H9 (cell line): ENCODE data around the gene SSNA1. TPM values are rescaled to one million over a fixed set of nuclear protein-coding genes. Genes with fewer than 3 reads are reported as not detected.

Source experiments
- DNase-seq: peaks from one replicate; pipeline ENCODE4 v3.0.0-alpha.2; 2017
- H2AFZ ChIP-seq: one replicate; pipeline ENCODE4 v1.6.1; 2013; ENCODE audit warnings: mild to moderate bottlenecking, low read length, control low read depth, moderate library complexity
- H2AK5ac ChIP-seq: 2 replicates; pipeline ENCODE4 v1.6.1; 2013; ENCODE audit warnings: low read length, control low read depth, mixed read lengths; ENCODE audit not compliant: insufficient read length
- H2BK120ac ChIP-seq: one replicate; pipeline ENCODE4 v1.6.1; 2013; ENCODE audit warnings: low read depth, mild to moderate bottlenecking, low read length, control low read depth, inconsistent platforms; ENCODE audit not compliant: poor library complexity, severe bottlenecking
- H2BK12ac ChIP-seq: 2 replicates; pipeline ENCODE4 v1.6.1; 2013; ENCODE audit warnings: low read length, control low read depth, mixed read lengths, low read depth; ENCODE audit not compliant: insufficient read length
- H2BK15ac ChIP-seq: 2 replicates; pipeline ENCODE4 v1.6.1; 2013; ENCODE audit warnings: low read depth, low read length, control low read depth
- H2BK20ac ChIP-seq: one replicate; pipeline ENCODE4 v1.6.1; 2013; ENCODE audit warnings: low read depth, mild to moderate bottlenecking, low read length, control low read depth, inconsistent platforms; ENCODE audit not compliant: poor library complexity, severe bottlenecking
- H2BK5ac ChIP-seq: 2 replicates; pipeline ENCODE4 v1.6.1; 2013; ENCODE audit warnings: low read length, control low read depth, mixed read lengths; ENCODE audit not compliant: insufficient read length
- H3K14ac ChIP-seq: 2 replicates; pipeline ENCODE4 v1.6.1; 2013; ENCODE audit warnings: low read length, control low read depth; ENCODE audit not compliant: insufficient read depth
- H3K18ac ChIP-seq: 2 replicates; pipeline ENCODE4 v1.6.1; 2013; ENCODE audit warnings: low read depth, mild to moderate bottlenecking, mixed read lengths, low read length, control low read depth; ENCODE audit not compliant: insufficient read length
- H3K23ac ChIP-seq: 2 replicates; pipeline ENCODE4 v1.6.1; 2013; ENCODE audit warnings: low read length, control low read depth, mixed read lengths, low read depth; ENCODE audit not compliant: insufficient read length
- H3K23me2 ChIP-seq: 2 replicates; pipeline ENCODE4 v1.6.1; 2013; ENCODE audit warnings: low read depth, mild to moderate bottlenecking, mixed read lengths, low read length, control low read depth; ENCODE audit not compliant: insufficient read length, poor library complexity, severe bottlenecking
- H3K27ac ChIP-seq: 2 replicates; pipeline ENCODE4 v1.5.1; 2013; ENCODE audit warnings: low read length, control low read depth, mixed read lengths, low read depth; ENCODE audit not compliant: insufficient read length
- H3K27me3 ChIP-seq: 2 replicates; pipeline ENCODE4 v1.6.1; 2013; ENCODE audit warnings: low read length, control low read depth, inconsistent platforms; ENCODE audit not compliant: insufficient read depth
- H3K4ac ChIP-seq: 2 replicates; pipeline ENCODE4 v1.6.1; 2013; ENCODE audit warnings: low read depth, mild to moderate bottlenecking, control low read depth, inconsistent platforms, low read length, moderate library complexity
- H3K4me1 ChIP-seq: 2 replicates; pipeline ENCODE4 v1.6.1; 2013; ENCODE audit warnings: low read length, control low read depth, inconsistent platforms; ENCODE audit not compliant: insufficient read depth
- H3K4me2 ChIP-seq: 2 replicates; pipeline ENCODE4 v1.6.1; 2013; ENCODE audit warnings: low read length, control low read depth, mixed read lengths; ENCODE audit not compliant: insufficient read length, insufficient read depth
- H3K56ac ChIP-seq: 2 replicates; pipeline ENCODE4 v1.6.1; 2013; ENCODE audit warnings: low read depth, mild to moderate bottlenecking, mixed read lengths, low read length, control low read depth; ENCODE audit not compliant: insufficient read length
- H3K79me1 ChIP-seq: 2 replicates; pipeline ENCODE4 v1.6.1; 2013; ENCODE audit warnings: low read depth, mild to moderate bottlenecking, moderate library complexity, low read length, control low read depth, inconsistent platforms; ENCODE audit not compliant: insufficient read depth, poor library complexity, severe bottlenecking
- H3K79me2 ChIP-seq: 2 replicates; pipeline ENCODE4 v1.6.1; 2013; ENCODE audit warnings: low read length, control low read depth, inconsistent platforms; ENCODE audit not compliant: insufficient read depth
- H3K9ac ChIP-seq: 2 replicates; pipeline ENCODE4 v1.6.1; 2013; ENCODE audit warnings: low read length, control low read depth, mixed read lengths; ENCODE audit not compliant: insufficient read length; ENCODE audit errors: extremely low read depth
- H3K9me3 ChIP-seq: one replicate; pipeline ENCODE4 v1.6.1; 2013; ENCODE audit warnings: low read depth, low read length, inconsistent platforms; ENCODE audit not compliant: control insufficient read depth
- H3T11ph ChIP-seq: one replicate; pipeline ENCODE4 v1.6.1; 2013; ENCODE audit warnings: mild to moderate bottlenecking, low read length, control low read depth, inconsistent platforms
- H4K20me1 ChIP-seq: one replicate; pipeline ENCODE4 v1.6.1; 2013; ENCODE audit not compliant: control insufficient read depth, insufficient read length, insufficient read depth
- H4K5ac ChIP-seq: 2 replicates; pipeline ENCODE4 v1.6.1; 2013; ENCODE audit warnings: low read depth, mild to moderate bottlenecking, mixed read lengths, low read length, control low read depth; ENCODE audit not compliant: insufficient read length
- H4K8ac ChIP-seq: replicated peaks from 2 replicates; pipeline ENCODE4 v1.6.1; 2013; ENCODE audit warnings: low read length, control low read depth, mixed read lengths, low read depth; ENCODE audit not compliant: insufficient read length
- H4K91ac ChIP-seq: 2 replicates; pipeline ENCODE4 v1.6.1; 2013; ENCODE audit warnings: low read depth, mild to moderate bottlenecking, moderate library complexity, mixed read lengths, low read length, control low read depth; ENCODE audit not compliant: insufficient read length
- H3K27ac Mint-ChIP-seq, 3 experiments: 2 replicates in 2 of 3; 3 replicates in 1 of 3; pipeline ENCODE4 v1.8.0; 2020 to 2021; ENCODE audit warnings: mixed read lengths in 3 of 3, mild to moderate bottlenecking in 1 of 3, moderate library complexity in 1 of 3
- H3K27me3 Mint-ChIP-seq: 2 replicates; pipeline ENCODE4 v1.8.0; 2021; ENCODE audit warnings: low read depth, mild to moderate bottlenecking, moderate library complexity, mixed read lengths
- H3K36me3 Mint-ChIP-seq, 3 experiments: 2 replicates in 2 of 3; 3 replicates in 1 of 3; pipeline ENCODE4 v1.8.0; 2020 to 2021; ENCODE audit warnings: low read depth in 3 of 3, mixed read lengths in 3 of 3; ENCODE audit not compliant: insufficient read depth in 1 of 3
- H3K4me1 Mint-ChIP-seq, 2 experiments: 2 replicates each; pipeline ENCODE4 v1.8.0; 2020; ENCODE audit warnings: mixed read lengths in 2 of 2
- H3K4me3 Mint-ChIP-seq, 2 experiments: 2 replicates in 1 of 2; 3 replicates in 1 of 2; pipeline ENCODE4 v1.8.0; 2020 to 2021; ENCODE audit warnings: mild to moderate bottlenecking in 2 of 2, mixed read lengths in 2 of 2, moderate library complexity in 1 of 2
- H3K9me3 Mint-ChIP-seq, 2 experiments: 2 replicates in 1 of 2; 3 replicates in 1 of 2; pipeline ENCODE4 v1.8.0; 2020; ENCODE audit warnings: mild to moderate bottlenecking in 2 of 2, mixed read lengths in 2 of 2, moderate library complexity in 1 of 2
- CTCF ChIP-seq: fragments of 200-600 bp; sonication (generic); conservative IDR thresholded peaks from 3 replicates; pipeline ENCODE4 v1.8.0; 2021; ENCODE audit warnings: antibody characterized with exemption, mild to moderate bottlenecking
- WGBS: extraction: QIAGEN DNeasy Blood & Tissue Kit; methylation state at CpG from one replicate; pipeline ENCODE4 v1.1.7; 2013; ENCODE audit warnings: missing lambda C conversion rate, low lambda C conversion rate, mixed read lengths; ENCODE audit not compliant: insufficient read length; ENCODE audit errors: extremely low coverage; 5-methylcytosine and 5-hydroxymethylcytosine counted together
- total RNA-seq: library from RNA; stranded (reverse); gene quantifications from 2 replicates; pipeline ENCODE4 v1.2.1, GENCODE V29; 2021

Gene SSNA1
- total RNA-seq, 1 experiment from 2014 or later, result 69.2 TPM

- Histone ChIP-seq H4K91ac (no peak overlapping the region), H3K9ac (no peak overlapping the region), H4K8ac (no peak overlapping the region), H2BK15ac (no peak overlapping the region), H3K79me1 (no peaks in the 10 kb centered on the region), H4K5ac (no peak overlapping the region), H3K4ac (no peak overlapping the region), H3K14ac (no peak overlapping the region; the same call in 1 of the 2 replicates), H3K9me3 (no peaks in the 10 kb centered on the region), H2BK120ac (no peak overlapping the region), H2BK5ac (no peak overlapping the region), H3K79me2 (no peaks in the 10 kb centered on the region), H2AFZ (no peak overlapping the region), H3K56ac (no peak overlapping the region), H3K4me1 (peaks cover 3% of the 10 kb centered on the region; the same call in 1 of the 2 replicates), H3K23ac (no peak overlapping the region), H3K27ac (no peak overlapping the region), H3K27me3 (no peaks in the 10 kb centered on the region), H3T11ph (no peak overlapping the region), H2BK12ac (no peak overlapping the region), H3K4me2 (no peak overlapping the region), H3K23me2 (no peaks in the 10 kb centered on the region), H2BK20ac (no peak overlapping the region), H2AK5ac (no peak overlapping the region), H3K18ac (no peak overlapping the region), H4K20me1 (no peaks in the 10 kb centered on the region)
- WGBS, result no CpG with 5 or more reads among the region's 40 CpGs
- Mint-ChIP-seq H3K9me3 (no peaks in the 10 kb centered on the region), H3K27ac (no peak overlapping the region; a peak in 1 of 7 replicates), H3K36me3 (peaks cover 0 to 5% (median 0%) of the 10 kb centered on the region in 3 experiments; a peak in 3 of 7 replicates), H3K27me3 (peaks cover 7% of the 10 kb centered on the region), H3K4me1 (peaks cover 11 to 18% of the 10 kb centered on the region in 2 experiments), H3K4me3 (no peak overlapping the region)
- TF ChIP-seq CTCF, result no peak
- no peak for DNase-seq
These were observed 45.7 kb downstream of the SSNA1 start for GRCh38 chr9:137234055-137234697.
